Nephron (organoid): ENCODE measurements around the gene SPPL2A.

ENCODE experiments used
- H3K27ac Mint-ChIP-seq, 3 experiments: 2 replicates each; pipeline ENCODE4 v1.8.0; 2020; ENCODE audit warnings: mixed read lengths in 3 of 3, mild to moderate bottlenecking in 2 of 3, moderate library complexity in 1 of 3
- H3K27me3 Mint-ChIP-seq: 2 replicates; pipeline ENCODE4 v1.8.0; 2021; ENCODE audit warnings: low read depth, mild to moderate bottlenecking, moderate library complexity, mixed read lengths
- H3K36me3 Mint-ChIP-seq: 2 replicates; pipeline ENCODE4 v1.8.0; 2020; ENCODE audit warnings: low read depth, mixed read lengths
- H3K4me1 Mint-ChIP-seq: 2 replicates; pipeline ENCODE4 v1.8.0; 2020; ENCODE audit warnings: mixed read lengths
- H3K4me3 Mint-ChIP-seq, 3 experiments: 2 replicates each; pipeline ENCODE4 v1.8.0; 2020; ENCODE audit warnings: mild to moderate bottlenecking in 3 of 3, mixed read lengths in 3 of 3, moderate library complexity in 2 of 3
- H3K9me3 Mint-ChIP-seq: 2 replicates; pipeline ENCODE4 v1.8.0; 2020; ENCODE audit warnings: mixed read lengths
- TF ChIP-seq, protein P1 (sequence below), 3 experiments: fragments of 200-600 bp; sonication (generic); IDR thresholded peaks; one replicate each; pipeline ENCODE4 v1.5.0; 2021; ENCODE audit warnings: antibody characterized with exemption in 3 of 3; ENCODE audit not compliant: unreplicated experiment in 3 of 3

The SPPL2A gene

DNA sequence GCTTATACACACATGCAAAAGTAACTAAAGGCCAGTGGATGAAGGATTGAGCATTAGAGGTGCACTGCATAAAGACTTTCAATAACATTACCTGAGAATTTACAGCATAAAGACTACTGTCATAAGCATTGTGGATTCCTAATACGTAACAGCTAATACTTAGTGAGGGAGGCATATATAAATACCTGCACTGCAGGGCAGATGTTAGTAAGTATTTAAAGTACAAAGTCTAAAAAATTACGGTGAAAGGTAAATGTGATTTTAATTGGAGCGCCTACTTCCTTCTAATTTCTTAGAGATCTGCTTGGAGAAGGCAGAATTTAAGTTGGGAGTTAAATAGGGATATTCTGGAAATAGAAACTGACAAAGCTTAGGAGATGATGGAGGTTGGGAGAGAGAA is 53.5 kb downstream of the SPPL2A start:
- Mint-ChIP-seq H3K4me1 (no peaks in the 10 kb centered on the region), H3K27me3 (no peaks in the 10 kb centered on the region), H3K36me3 (peaks cover 34% of the 10 kb centered on the region), H3K9me3 (no peaks in the 10 kb centered on the region), H3K27ac (no peak overlapping the region), H3K4me3 (no peak overlapping the region)
- TF ChIP-seq, protein P1, sequence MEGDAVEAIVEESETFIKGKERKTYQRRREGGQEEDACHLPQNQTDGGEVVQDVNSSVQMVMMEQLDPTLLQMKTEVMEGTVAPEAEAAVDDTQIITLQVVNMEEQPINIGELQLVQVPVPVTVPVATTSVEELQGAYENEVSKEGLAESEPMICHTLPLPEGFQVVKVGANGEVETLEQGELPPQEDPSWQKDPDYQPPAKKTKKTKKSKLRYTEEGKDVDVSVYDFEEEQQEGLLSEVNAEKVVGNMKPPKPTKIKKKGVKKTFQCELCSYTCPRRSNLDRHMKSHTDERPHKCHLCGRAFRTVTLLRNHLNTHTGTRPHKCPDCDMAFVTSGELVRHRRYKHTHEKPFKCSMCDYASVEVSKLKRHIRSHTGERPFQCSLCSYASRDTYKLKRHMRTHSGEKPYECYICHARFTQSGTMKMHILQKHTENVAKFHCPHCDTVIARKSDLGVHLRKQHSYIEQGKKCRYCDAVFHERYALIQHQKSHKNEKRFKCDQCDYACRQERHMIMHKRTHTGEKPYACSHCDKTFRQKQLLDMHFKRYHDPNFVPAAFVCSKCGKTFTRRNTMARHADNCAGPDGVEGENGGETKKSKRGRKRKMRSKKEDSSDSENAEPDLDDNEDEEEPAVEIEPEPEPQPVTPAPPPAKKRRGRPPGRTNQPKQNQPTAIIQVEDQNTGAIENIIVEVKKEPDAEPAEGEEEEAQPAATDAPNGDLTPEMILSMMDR (IDR thresholded peaks at IDR 0.05; ENCODE audit: unreplicated experiment in 3 of 3), result no peak

DNA sequence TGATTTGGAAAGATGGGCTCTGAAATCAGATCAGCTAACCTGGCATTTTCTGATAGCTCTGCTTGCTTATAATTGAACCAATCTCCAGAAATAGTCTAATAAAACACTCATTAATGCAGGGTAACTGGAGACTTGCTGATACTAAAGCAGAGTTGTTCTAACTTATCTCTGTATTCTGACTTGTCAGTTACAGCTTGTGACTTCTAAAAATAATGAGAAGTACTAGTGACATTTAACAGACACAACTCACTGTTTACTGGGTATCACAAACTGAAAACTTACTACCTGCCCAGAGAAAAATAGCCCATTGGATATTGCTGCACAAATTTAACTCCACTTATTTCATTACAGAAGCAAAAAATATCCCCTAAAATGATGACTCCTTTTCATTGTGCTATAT is 54.9 kb downstream of the SPPL2A start:
- Mint-ChIP-seq H3K9me3 (no peaks in the 10 kb centered on the region), H3K4me1 (no peaks in the 10 kb centered on the region), H3K4me3 (no peak overlapping the region), H3K27me3 (no peaks in the 10 kb centered on the region), H3K36me3 (peaks cover 36% of the 10 kb centered on the region), H3K27ac (no peak overlapping the region)
- TF ChIP-seq, protein P1 (IDR thresholded peaks at IDR 0.05; ENCODE audit: unreplicated experiment in 3 of 3), result no peak

DNA sequence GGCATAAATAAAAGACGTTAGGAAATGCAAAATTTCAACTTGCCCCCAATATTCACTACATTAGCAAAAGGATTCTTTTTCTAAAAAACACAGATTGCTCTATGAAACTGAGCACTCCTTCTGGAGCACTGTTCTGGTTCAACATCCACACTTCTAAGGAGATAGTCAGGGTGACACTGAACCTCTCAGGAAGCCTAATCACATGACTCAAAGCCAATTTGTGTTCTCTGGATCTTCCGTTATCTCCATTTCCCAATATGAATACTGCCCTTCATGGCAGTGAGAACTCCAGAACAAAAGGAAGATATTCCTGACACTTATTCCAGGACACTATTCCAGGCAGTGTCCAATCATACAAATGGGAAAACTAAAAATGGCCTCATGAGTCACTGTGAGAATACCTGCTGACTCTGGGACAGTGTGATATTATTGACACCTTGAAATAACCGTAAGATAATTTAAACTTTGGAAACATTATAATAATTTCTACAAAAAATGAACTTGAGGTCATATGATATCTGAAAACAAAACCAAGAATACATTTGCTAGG is 57.6 kb downstream of the SPPL2A start:
- TF ChIP-seq, protein P1 (IDR thresholded peaks at IDR 0.05; ENCODE audit: unreplicated experiment in 3 of 3), result no peak

DNA sequence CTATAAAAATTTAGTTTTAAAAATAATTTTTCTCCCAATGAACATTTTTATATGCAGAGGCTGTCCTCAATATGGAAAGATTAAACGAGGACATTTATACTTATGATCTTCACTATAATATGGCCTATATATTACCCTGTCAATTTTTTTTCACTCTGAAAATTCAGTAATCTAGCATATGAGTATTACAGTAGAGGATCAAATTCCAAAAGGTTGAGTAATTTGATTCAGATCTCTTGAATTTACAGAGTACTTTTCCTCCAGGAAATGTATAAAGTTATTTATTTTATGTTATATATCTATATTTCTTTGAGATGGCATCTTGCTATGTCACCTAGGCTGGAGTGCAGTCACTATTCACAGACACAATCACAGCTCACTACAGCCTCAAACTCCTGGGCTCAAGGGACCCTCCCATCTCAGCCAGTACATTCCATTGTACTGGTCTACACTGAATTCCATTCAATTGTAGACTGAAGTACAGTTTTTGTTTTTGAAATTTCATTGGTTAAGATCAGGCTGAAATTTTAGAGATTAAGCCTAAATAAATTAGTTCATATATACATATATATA is 62.7 kb downstream of the SPPL2A start:
- TF ChIP-seq, protein P1 (IDR thresholded peaks at IDR 0.05; ENCODE audit: unreplicated experiment in 3 of 3), result no peak
- peaks cover 32% of the 10 kb centered on the region for H3K36me3 Mint-ChIP-seq
- H3K27me3 Mint-ChIP-seq, result no peaks in the 10 kb centered on the region
- no peak overlapping the region for H3K27ac Mint-ChIP-seq
- no peaks in the 10 kb centered on the region for H3K4me1 Mint-ChIP-seq
- no peaks in the 10 kb centered on the region for H3K9me3 Mint-ChIP-seq
- H3K4me3 Mint-ChIP-seq, result no peak overlapping the region

More for the DNA sequence above, 57.6 kb downstream of the SPPL2A start:
- Mint-ChIP-seq H3K27me3 (no peaks in the 10 kb centered on the region), H3K4me3 (no peak overlapping the region), H3K9me3 (no peaks in the 10 kb centered on the region), H3K36me3 (peaks cover 32% of the 10 kb centered on the region), H3K4me1 (no peaks in the 10 kb centered on the region), H3K27ac (no peak overlapping the region)

DNA sequence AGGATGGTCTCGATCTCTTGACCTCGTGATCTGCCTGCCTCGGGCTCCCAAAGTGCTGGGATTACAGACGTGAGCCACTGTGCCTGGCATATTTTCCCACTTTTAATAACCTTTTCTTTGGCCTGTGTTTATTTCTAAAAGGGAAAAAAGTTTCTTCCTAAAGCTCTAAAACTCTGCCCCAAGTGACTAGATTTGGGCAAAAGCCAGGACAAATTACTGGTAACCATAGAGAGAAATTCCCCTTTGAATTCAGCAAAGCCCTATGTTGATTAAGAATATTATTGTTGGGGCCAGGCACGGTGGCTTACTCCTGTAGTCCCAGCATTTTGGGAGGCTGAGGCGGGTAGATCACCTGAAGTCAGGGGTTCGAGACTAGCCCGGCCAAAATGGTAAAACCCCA is 67.4 kb downstream of the SPPL2A start:
- TF ChIP-seq, protein P1 (IDR thresholded peaks at IDR 0.05; ENCODE audit: unreplicated experiment in 3 of 3), result no peak
- Mint-ChIP-seq H3K27ac (no peak overlapping the region), H3K27me3 (no peaks in the 10 kb centered on the region), H3K4me3 (no peak overlapping the region), H3K9me3 (no peaks in the 10 kb centered on the region), H3K4me1 (no peaks in the 10 kb centered on the region), H3K36me3 (peaks cover 13% of the 10 kb centered on the region)
